Prostate gland (tissue), 2 donors: ENCODE data around the gene AKT3.

Experiments
- CTCF ChIP-seq, 4 experiments: fragments of 200-600 bp in 2 of 4; fragments of 450-650 bp in 2 of 4; sonication (generic) in 2 of 4; IDR thresholded peaks; 1 replicate in 3 of 4; 2 replicates in 1 of 4; pipeline ENCODE4 v1.5.1; 2016 to 2019; ENCODE audit warnings: antibody characterized with exemption in 4 of 4, mild to moderate bottlenecking in 2 of 4, moderate library complexity in 2 of 4
- POLR2A ChIP-seq: fragments of 450-650 bp; IDR thresholded peaks from one replicate; pipeline ENCODE4 v1.6.1; 2016; ENCODE audit warnings: antibody characterized with exemption, mild to moderate bottlenecking
- POLR2AphosphoS5 ChIP-seq: sonication (generic); formaldehyde crosslinking; IDR thresholded peaks from one replicate; pipeline ENCODE4 v1.6.1; 2017; ENCODE audit warnings: antibody characterized with exemption

GRCh38 chr1:243798726-243799125 lies 51.3 kb downstream of the AKT3 start:
- no peak for TF ChIP-seq CTCF (IDR thresholded peaks at IDR 0.05)
- no peak for TF ChIP-seq POLR2AphosphoS5
- no peak for TF ChIP-seq POLR2A
